ENCODE results near the gene CATSPERD.

Gene CATSPERD

GRCh38 chr19:5827342-5827890 lies 107.0 kb downstream of the CATSPERD start:
- DNase-seq (ENCODE audit: low spot score) = no peak

- peak; percentile 62 for DNase-seq (ENCODE audit: low spot score)
Measured at GRCh38 chr19:5827891-5828660, 107.6 kb downstream of the CATSPERD start.
